ENCODE data around the gene TGDS. TPM values are rescaled to one million over a fixed set of nuclear protein-coding genes. Genes with fewer than 3 reads are reported as not detected.

The TGDS gene
- total and polyA plus RNA-seq, 2 of the 8 experiments (the other 6 are each of a cell fraction or from before 2014, with no cell fraction given): 11.6 to 11.8 TPM

GRCh38 chr13:94548821-94549231, 47.1 kb downstream of the TGDS start:
- peak overlapping the region; percentile 90 for H4K8ac ChIP-seq (ENCODE audit: extremely low read depth, insufficient read depth, low read length)
- no peak overlapping the region for H3K4ac ChIP-seq (replicated peaks; ENCODE audit: insufficient read length, low read depth, low read length)
- no peak overlapping the region for H2BK120ac ChIP-seq (replicated peaks; ENCODE audit: low read depth, low read length)
- 0 out of 4 replicates have a peak, but pooled peaks cover 0 to 3% of the 10 kb centered on the region in 2 experiments for H3K9me3 ChIP-seq (ENCODE audit: insufficient read depth in 2 of 2, low read depth in 1 of 2, low read length in 1 of 2)
- peak overlapping the region; percentile 82 to 94 for H3K4me2 ChIP-seq (ENCODE audit: insufficient read depth in 1 of 2, low read depth in 2 of 2, low read length in 2 of 2)
- peak overlapping the region; percentile 78; the same call in 1 of the 2 replicates for H3K27ac ChIP-seq (ENCODE audit: low read depth, low read length)
- POLR2A ChIA-PET (ENCODE audit: partially characterized antibody): interaction anchor here (0.6 to 2.8 kb wide), 9 partner anchors 12 to 115 kb away, joined by 3 to 9 read pairs (median 4); partner anchors contain the start of genes GPR180 and TGDS
- H3K36me3 ChIP-seq (ENCODE audit: control insufficient read depth in 2 of 4, insufficient read depth in 4 of 4, low read length in 3 of 4): no peaks in the 10 kb centered on the region
- H3K14ac ChIP-seq (ENCODE audit: insufficient read length): no peak overlapping the region
- H2AFZ ChIP-seq (ENCODE audit: low read length): peak overlapping the region; percentile 67; the same call in 1 of the 2 replicates
- peak overlapping the region; percentile 72 to 87 (median 84) for H3K4me3 ChIP-seq (ENCODE audit: extremely low read depth in 1 of 4, insufficient read depth in 2 of 4, low read depth in 3 of 4, low read length in 4 of 4)
- peak overlapping the region; percentile 72 to 95 (median 86) for H3K9ac ChIP-seq (replicated peaks in 1 of 4; ENCODE audit: extremely low read depth in 1 of 4, low read depth in 3 of 4, low read length in 3 of 4)
- H3K79me2 ChIP-seq (ENCODE audit: control insufficient read depth in 1 of 2, insufficient read depth in 2 of 2, low read length in 2 of 2): no peaks in the 10 kb centered on the region
- H2BK12ac ChIP-seq (ENCODE audit: low read depth, low read length): no peak overlapping the region; the same call in 1 of the 2 replicates
- peak overlapping the region; percentile 85 for H3K18ac ChIP-seq (ENCODE audit: extremely low read depth, low read length)
- CTCF ChIA-PET (ENCODE audit: partially characterized antibody): interaction anchor here (0.9 to 4.4 kb wide), 7 partner anchors 14 to 117 kb away, joined by 3 to 24 read pairs (median 6); no protein-coding TSS in a partner anchor
- DNase-seq (ENCODE audit: low read depth in 1 of 2, low spot score in 2 of 2) (peak in 1 of 2 experiments; percentile 50), FAIRE-seq (no peak)
- no peaks in the 10 kb centered on the region for H3K79me1 ChIP-seq (ENCODE audit: low read depth, low read length)
- H2BK20ac ChIP-seq (ENCODE audit: low read length): no peak overlapping the region
- WGBS, 2 experiments (ENCODE audit: extremely low coverage in 1 of 2, insufficient coverage in 1 of 2, insufficient read length in 1 of 2, insufficient replicate concordance in 2 of 2, low coverage in 1 of 2, low lambda C conversion rate in 2 of 2, missing lambda C conversion rate in 1 of 2): 7% methylated on average over 19 of the region's 19 CpGs; no CpG with 5 or more reads in 1 of the 2 experiments
- no peak overlapping the region for H3K23ac ChIP-seq (ENCODE audit: insufficient read length)
- H4K20me1 ChIP-seq (replicated peaks in 1 of 2; ENCODE audit: control insufficient read depth in 1 of 2, insufficient read depth in 2 of 2, low read length in 2 of 2): no peaks in the 10 kb centered on the region
- peaks cover 10% of the 10 kb centered on the region for H3K23me2 ChIP-seq (ENCODE audit: low read depth, low read length)
- peaks cover 3 to 16% (median 14%) of the 10 kb centered on the region in 4 experiments; a peak in 4 of 7 replicates for H3K4me1 ChIP-seq (replicated peaks in 1 of 4; ENCODE audit: control insufficient read depth in 3 of 4, insufficient read depth in 4 of 4, low read length in 3 of 4)
- 0 out of 2 replicates have a peak overlapping the region, but pooled peaks have one; percentile 15 for H2AK5ac ChIP-seq (ENCODE audit: low read depth, low read length)
- no peak overlapping the region for H3K56ac ChIP-seq (replicated peaks; ENCODE audit: insufficient read length, low read depth, low read length)
- no peak overlapping the region for H4K91ac ChIP-seq (replicated peaks; ENCODE audit: insufficient read length, low read length)
- no peaks in the 10 kb centered on the region; a peak in 2 of 7 replicates for H3K27me3 ChIP-seq (replicated peaks in 1 of 4; ENCODE audit: control insufficient read depth in 3 of 4, extremely low read depth in 1 of 4, insufficient read depth in 3 of 4, low read length in 3 of 4)
- H2BK5ac ChIP-seq (ENCODE audit: low read depth, low read length): peak overlapping the region; percentile 94
- H2BK15ac ChIP-seq (ENCODE audit: low read length): peak overlapping the region; percentile 8; the same call in 1 of the 2 replicates
- peak overlapping the region; percentile 76 for H4K5ac ChIP-seq (ENCODE audit: insufficient read length, low read depth, low read length)
- TF ChIP-seq KDM5A (IDR thresholded peaks at IDR 0.05; ENCODE audit: low read length): no peak
- TF ChIP-seq POLR2A (IDR thresholded peaks at IDR 0.05; ENCODE audit: control extremely low read depth in 1 of 2, low read depth in 2 of 2, low read length in 2 of 2): peak in 1 of 2 experiments; percentile 65; a peak in 2 of 3 replicates
- peak; percentile 2; the same call in 1 of the 2 replicates for TF ChIP-seq TEAD4 (IDR thresholded peaks at IDR 0.05; ENCODE audit: low read depth, low read length)
- TF ChIP-seq BCL11A (IDR thresholded peaks at IDR 0.05; ENCODE audit: low read depth in 2 of 2, low read length in 2 of 2): no peak
- no peak for TF ChIP-seq EGR1 (IDR thresholded peaks at IDR 0.05; ENCODE audit: borderline replicate concordance, low read depth, low read length)
- no peak for TF ChIP-seq NRF1 (IDR thresholded peaks at IDR 0.05; ENCODE audit: low read depth, low read length)
- no peak for TF ChIP-seq CHD1 (IDR thresholded peaks at IDR 0.05; ENCODE audit: low read depth, low read length)
- 0 out of 2 replicates have a peak, but pooled peaks have one; percentile 44 for TF ChIP-seq TCF12 (IDR thresholded peaks at IDR 0.05; ENCODE audit: low read depth, low read length)
- TF ChIP-seq SP2 (IDR thresholded peaks at IDR 0.05; ENCODE audit: low read length): no peak
- no peak; the same call in 1 of the 2 replicates for TF ChIP-seq JUND (IDR thresholded peaks at IDR 0.05; ENCODE audit: low read length)
- no peak for TF ChIP-seq EP300 (IDR thresholded peaks at IDR 0.05; ENCODE audit: borderline replicate concordance in 1 of 2, low read depth in 2 of 2, low read length in 2 of 2)
- peak; percentile 3 for TF ChIP-seq KDM4A (IDR thresholded peaks at IDR 0.05; ENCODE audit: low read depth, low read length, severe bottlenecking)
- TF ChIP-seq ATF3 (IDR thresholded peaks at IDR 0.05; ENCODE audit: insufficient read depth, low read depth, low read length): no peak

Data from H1 (cell line).